Loucy (cell line): ENCODE results near the gene CD2AP.
"Not testable (repeated sequence)": the region's sequence is repeated elsewhere in the genome, so short reads cannot be mapped to it uniquely, and the experiment has no call there.

Source experiments
- H2AFZ ChIP-seq: fragments of 200-600 bp; sonication (generic); 2 replicates; pipeline ENCODE4 v1.6.0; 2016; ENCODE audit warnings: antibody characterized with exemption, mild to moderate bottlenecking, low read length, moderate library complexity
- H3F3A ChIP-seq: fragments of 200-600 bp; 2 replicates; pipeline ENCODE4 v1.6.0; 2016; ENCODE audit warnings: antibody characterized with exemption, low read depth, mild to moderate bottlenecking
- H3K27me3 ChIP-seq: fragments of 200-600 bp; sonication (generic); 2 replicates; pipeline ENCODE4 v1.6.1; 2014; ENCODE audit warnings: low read length, mild to moderate bottlenecking; ENCODE audit not compliant: insufficient read depth, poor library complexity, severe bottlenecking
- H3K36me3 ChIP-seq: fragments of 200-600 bp; sonication (generic); 2 replicates; pipeline ENCODE4 v1.6.1; 2016; ENCODE audit warnings: low read length; ENCODE audit not compliant: insufficient read depth
- H3K4me1 ChIP-seq: fragments of 200-600 bp; sonication (generic); 2 replicates; pipeline ENCODE4 v1.5.1; 2014; ENCODE audit warnings: low read length, mild to moderate bottlenecking; ENCODE audit not compliant: insufficient read depth, poor library complexity, severe bottlenecking
- H3K4me2 ChIP-seq: fragments of 200-600 bp; sonication (generic); 2 replicates; pipeline ENCODE4 v1.6.0; 2014; ENCODE audit warnings: antibody characterized with exemption, low read length, low read depth, mild to moderate bottlenecking; ENCODE audit not compliant: poor library complexity, severe bottlenecking
- H3K4me3 ChIP-seq: fragments of 200-600 bp; sonication (generic); 2 replicates; pipeline ENCODE4 v1.5.1; 2014; ENCODE audit warnings: low read length, mild to moderate bottlenecking, mixed read lengths; ENCODE audit not compliant: poor library complexity, severe bottlenecking
- H3K79me2 ChIP-seq: fragments of 200-600 bp; sonication (generic); 2 replicates; pipeline ENCODE4 v1.6.1; 2014; ENCODE audit warnings: low read length; ENCODE audit not compliant: insufficient read depth
- H3K9ac ChIP-seq: fragments of 200-600 bp; sonication (generic); 2 replicates; pipeline ENCODE4 v1.6.0; 2014; ENCODE audit warnings: mild to moderate bottlenecking, low read depth, low read length, moderate library complexity; ENCODE audit not compliant: poor library complexity, severe bottlenecking
- H3K9me2 ChIP-seq: fragments of 200-600 bp; sonication (generic); replicated peaks from 2 replicates; pipeline ENCODE4 v1.6.1; 2016; ENCODE audit warnings: low read depth, low read length, mixed read lengths
- H3K9me3 ChIP-seq: fragments of 200-600 bp; sonication (generic); 2 replicates; pipeline ENCODE4 v1.6.1; 2014; ENCODE audit warnings: mild to moderate bottlenecking, antibody characterized with exemption, low read length, low read depth; ENCODE audit not compliant: insufficient read depth
- H4K20me1 ChIP-seq: fragments of 200-600 bp; sonication (generic); 2 replicates; pipeline ENCODE4 v1.6.0; 2014; ENCODE audit warnings: antibody characterized with exemption, low read length, mild to moderate bottlenecking; ENCODE audit not compliant: insufficient read depth, poor library complexity, severe bottlenecking
- EZH2phosphoT487 ChIP-seq: fragments of 200-600 bp; IDR thresholded peaks from 2 replicates; pipeline ENCODE4 v1.6.1; 2018; ENCODE audit warnings: antibody characterized with exemption, mild to moderate bottlenecking, moderate library complexity, borderline replicate concordance
- TF ChIP-seq, protein P1 (sequence below): fragments of 200-600 bp; sonication (generic); conservative IDR thresholded peaks from 2 replicates; pipeline ENCODE4 v1.5.1; 2014; ENCODE audit warnings: mild to moderate bottlenecking, antibody characterized with exemption, low read length

CD2AP gene

DNA sequence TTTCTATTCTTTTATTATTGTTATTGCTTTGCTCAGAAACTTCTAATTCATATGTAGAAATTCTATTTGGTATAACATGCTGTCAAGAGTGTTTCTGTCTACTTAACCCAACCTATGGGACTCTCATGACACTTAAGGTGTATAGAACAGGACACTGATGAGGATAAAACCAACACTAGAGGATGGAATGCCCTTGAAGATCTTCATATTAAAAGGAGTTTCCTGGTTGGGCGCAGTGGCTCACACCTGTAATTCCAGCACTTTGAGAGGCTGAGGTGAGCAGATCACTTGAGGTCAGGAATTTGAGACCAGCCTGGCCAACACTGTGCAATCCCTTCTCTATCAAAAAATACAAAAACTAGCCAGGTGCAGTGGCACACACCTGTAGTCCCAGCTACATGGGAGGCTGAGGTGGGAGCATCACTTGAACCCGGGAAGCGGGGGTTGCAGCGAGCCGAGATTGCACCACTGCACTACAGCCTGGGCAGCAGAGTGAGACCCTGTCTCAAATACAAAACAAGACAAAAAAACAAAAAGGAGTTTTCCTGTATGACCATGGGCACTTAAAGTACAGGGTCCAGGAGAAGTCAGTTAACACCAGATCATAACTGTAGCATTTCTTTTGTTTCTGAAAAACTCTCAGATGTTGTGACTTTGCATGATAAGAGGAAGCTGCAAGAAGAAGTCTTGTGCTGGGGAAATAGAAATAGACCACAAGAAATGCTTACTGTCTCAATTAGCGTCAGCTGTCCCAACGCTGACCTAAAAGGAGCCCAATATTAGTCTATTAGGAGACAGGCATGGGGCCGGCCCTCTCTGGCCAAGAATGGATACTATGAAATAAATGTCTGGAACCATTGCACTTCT lies 38.9 kb upstream of the CD2AP start:
- Histone ChIP-seq H3K9me2 (no peaks in the 10 kb centered on the region), H4K20me1 (no peaks in the 10 kb centered on the region), H3K4me2 (no peak overlapping the region), H3K9ac (no peak overlapping the region), H3K79me2 (no peaks in the 10 kb centered on the region), H3K4me3 (no peak overlapping the region), H3K36me3 (no peaks in the 10 kb centered on the region), H2AFZ (no peak overlapping the region), H3K4me1 (no peaks in the 10 kb centered on the region), H3F3A (no peaks in the 10 kb centered on the region), H3K27me3 (no peaks in the 10 kb centered on the region), H3K9me3 (no peaks in the 10 kb centered on the region)
- TF ChIP-seq, protein P1, sequence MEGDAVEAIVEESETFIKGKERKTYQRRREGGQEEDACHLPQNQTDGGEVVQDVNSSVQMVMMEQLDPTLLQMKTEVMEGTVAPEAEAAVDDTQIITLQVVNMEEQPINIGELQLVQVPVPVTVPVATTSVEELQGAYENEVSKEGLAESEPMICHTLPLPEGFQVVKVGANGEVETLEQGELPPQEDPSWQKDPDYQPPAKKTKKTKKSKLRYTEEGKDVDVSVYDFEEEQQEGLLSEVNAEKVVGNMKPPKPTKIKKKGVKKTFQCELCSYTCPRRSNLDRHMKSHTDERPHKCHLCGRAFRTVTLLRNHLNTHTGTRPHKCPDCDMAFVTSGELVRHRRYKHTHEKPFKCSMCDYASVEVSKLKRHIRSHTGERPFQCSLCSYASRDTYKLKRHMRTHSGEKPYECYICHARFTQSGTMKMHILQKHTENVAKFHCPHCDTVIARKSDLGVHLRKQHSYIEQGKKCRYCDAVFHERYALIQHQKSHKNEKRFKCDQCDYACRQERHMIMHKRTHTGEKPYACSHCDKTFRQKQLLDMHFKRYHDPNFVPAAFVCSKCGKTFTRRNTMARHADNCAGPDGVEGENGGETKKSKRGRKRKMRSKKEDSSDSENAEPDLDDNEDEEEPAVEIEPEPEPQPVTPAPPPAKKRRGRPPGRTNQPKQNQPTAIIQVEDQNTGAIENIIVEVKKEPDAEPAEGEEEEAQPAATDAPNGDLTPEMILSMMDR: no peak
- no peak for TF ChIP-seq EZH2phosphoT487

GRCh38 chr6:47439348-47439668 lies 38.3 kb upstream of the CD2AP start:
- Histone ChIP-seq H3K9ac (no peak overlapping the region), H3K9me3 (no peaks in the 10 kb centered on the region), H3F3A (no peaks in the 10 kb centered on the region), H3K4me1 (no peaks in the 10 kb centered on the region), H3K9me2 (no peaks in the 10 kb centered on the region), H2AFZ (no peak overlapping the region), H3K27me3 (no peaks in the 10 kb centered on the region), H3K79me2 (no peaks in the 10 kb centered on the region), H3K36me3 (no peaks in the 10 kb centered on the region), H3K4me3 (no peak overlapping the region), H3K4me2 (no peak overlapping the region), H4K20me1 (no peaks in the 10 kb centered on the region)
- no peak for TF ChIP-seq EZH2phosphoT487
- TF ChIP-seq, protein P1: no peak

- Histone ChIP-seq H2AFZ (no peak overlapping the region), H3K9me3 (no peaks in the 10 kb centered on the region), H3K27me3 (no peaks in the 10 kb centered on the region), H3K4me3 (no peak overlapping the region), H3K79me2 (no peaks in the 10 kb centered on the region), H3K9ac (no peak overlapping the region), H3K4me1 (no peaks in the 10 kb centered on the region), H3K9me2 (no peaks in the 10 kb centered on the region), H3K4me2 (no peak overlapping the region), H3F3A (no peaks in the 10 kb centered on the region), H3K36me3 (no peaks in the 10 kb centered on the region), H4K20me1 (no peaks in the 10 kb centered on the region)
- no peak for TF ChIP-seq EZH2phosphoT487
- TF ChIP-seq, protein P1: no peak
Measured at GRCh38 chr6:47440719-47441118, 36.9 kb upstream of the CD2AP start.

- H3K79me2 ChIP-seq, H3K27me3 ChIP-seq, H3F3A ChIP-seq, H3K9me2 ChIP-seq, H2AFZ ChIP-seq, H4K20me1 ChIP-seq, H3K36me3 ChIP-seq, H3K4me1 ChIP-seq, H3K4me2 ChIP-seq, H3K9me3 ChIP-seq, H3K4me3 ChIP-seq, H3K9ac ChIP-seq: not testable (repeated sequence)
Measured at GRCh38 chr6:47444964-47445363, 32.6 kb upstream of the CD2AP start.
